Astrocyte of the spinal cord (primary cell): Measurements from ENCODE around the gene CELSR2.

Source experiments
- DNase-seq: peaks from one replicate; pipeline ENCODE4 v3.0.0; 2011; ENCODE audit warnings: low read depth, low spot score
- H3K4me3 ChIP-seq: 2 replicates; pipeline ENCODE4 v1.5.1; 2011; ENCODE audit warnings: low read depth, mild to moderate bottlenecking, low read length, moderate library complexity
- CTCF ChIP-seq: IDR thresholded peaks from 2 replicates; pipeline ENCODE4 v1.5.1; 2012; ENCODE audit warnings: low read depth, mild to moderate bottlenecking, low read length, inconsistent platforms
- in situ Hi-C: cut with HindIII; loops from 2 replicates; pipeline ENCODE4 v1.10.0; 2017; ENCODE audit warnings: low sequenced_read_pairs

CELSR2 gene

GRCh38 chr1:109259674-109260557 is 10.6 kb downstream of the CELSR2 start:
- TF ChIP-seq CTCF: no peak
- H3K4me3 ChIP-seq: no peak overlapping the region
- DNase-seq: no peak
- in situ Hi-C loops: no loop called here

GRCh38 chr1:109261006-109261405 is 11.7 kb downstream of the CELSR2 start:
- in situ Hi-C loops: no loop called here
- no peak for TF ChIP-seq CTCF
- DNase-seq: no peak
- no peak overlapping the region for H3K4me3 ChIP-seq

- no peak for DNase-seq
- H3K4me3 ChIP-seq: no peak overlapping the region
- in situ Hi-C loops: no loop called here
- TF ChIP-seq CTCF: no peak
These were observed 12.2 kb downstream of the CELSR2 start for GRCh38 chr1:109261578-109261977.

- DNase-seq: no peak
- in situ Hi-C loops: no loop called here
- TF ChIP-seq CTCF: no peak
- no peak overlapping the region for H3K4me3 ChIP-seq
These were observed 13.1 kb downstream of the CELSR2 start for GRCh38 chr1:109262231-109263055.

GRCh38 chr1:109263234-109263596 is 13.9 kb downstream of the CELSR2 start:
- in situ Hi-C loops: no loop called here
- DNase-seq: no peak
- TF ChIP-seq CTCF: no peak
- no peak overlapping the region for H3K4me3 ChIP-seq

- peak; percentile 81 for DNase-seq
- TF ChIP-seq CTCF: peak; percentile 96
- no peak overlapping the region for H3K4me3 ChIP-seq
- in situ Hi-C loops: no loop called here
These were observed 14.4 kb downstream of the CELSR2 start for GRCh38 chr1:109263597-109264378.
